K562 (cell line): ENCODE measurements around the gene UNC45A. TPM values are rescaled to one million over a fixed set of nuclear protein-coding genes. Genes with fewer than 3 reads are reported as not detected.

Experiments
- C11orf30 ChIP-seq: fragments of 450-650 bp; IDR thresholded peaks from 2 replicates; pipeline ENCODE4 v1.6.1; 2016; ENCODE audit warnings: low read depth, mild to moderate bottlenecking
- CCNT2 ChIP-seq: IDR thresholded peaks from 2 replicates; pipeline ENCODE4 v1.6.1; 2011; ENCODE audit warnings: borderline replicate concordance, low read depth, mild to moderate bottlenecking, moderate library complexity, mixed read lengths, low read length; ENCODE audit not compliant: insufficient read length; ENCODE audit errors: extremely low read depth
- ETV6 ChIP-seq, 3 experiments: fragments of 150-350 bp in 1 of 3; sonication (generic) in 1 of 3; formaldehyde crosslinking in 1 of 3; IDR thresholded peaks; 2 replicates each; pipeline versions ENCODE4 v1.6.1 to v1.8.0; 2014 to 2022; ENCODE audit warnings: borderline replicate concordance in 2 of 3, low read depth in 2 of 3, antibody characterized with exemption in 1 of 3, low read length in 1 of 3, mild to moderate bottlenecking in 1 of 3, missing genetic modification reagents in 1 of 3
- FOXA1 ChIP-seq: fragments of 450-650 bp; IDR thresholded peaks from 2 replicates; pipeline ENCODE4 v1.6.1; 2016; ENCODE audit warnings: mild to moderate bottlenecking, borderline replicate concordance
- MTA3 ChIP-seq: fragments of 450-650 bp; formaldehyde crosslinking; IDR thresholded peaks from 2 replicates; pipeline ENCODE4 v1.6.1; 2017; ENCODE audit warnings: mild to moderate bottlenecking, borderline replicate concordance
- SIRT6 ChIP-seq: IDR thresholded peaks from one replicate; pipeline ENCODE4 v1.6.1; 2012; ENCODE audit warnings: low read depth, mild to moderate bottlenecking, control low read depth, inconsistent platforms, low read length, moderate library complexity
- SMARCB1 ChIP-seq: IDR thresholded peaks from 2 replicates; pipeline ENCODE4 v1.6.1; 2011; ENCODE audit warnings: improper control_type of control experiment, low read depth; ENCODE audit not compliant: insufficient read length
- SP1 ChIP-seq: sonication (generic); formaldehyde crosslinking; IDR thresholded peaks from 2 replicates; pipeline ENCODE4 v1.8.1; 2022; ENCODE audit warnings: mild to moderate bottlenecking, missing genetic modification reagents
- YBX1 ChIP-seq: fragments of 450-650 bp; IDR thresholded peaks from 2 replicates; pipeline ENCODE4 v1.7.1; 2016; ENCODE audit warnings: mild to moderate bottlenecking
- ZEB2 ChIP-seq: fragments of 450-650 bp; IDR thresholded peaks from 2 replicates; pipeline ENCODE4 v1.6.1; 2016
- ZFX ChIP-seq: sonication (generic); formaldehyde crosslinking; IDR thresholded peaks from 2 replicates; pipeline ENCODE4 v1.8.0; 2022; ENCODE audit warnings: mild to moderate bottlenecking, missing genetic modification reagents, moderate library complexity
- ZKSCAN3 ChIP-seq: fragments of 250-450 bp; sonication (Bioruptor Pico); IDR thresholded peaks from 2 replicates; pipeline ENCODE4 v1.4.0; 2020
- ZNF217 ChIP-seq: sonication (generic); formaldehyde crosslinking; IDR thresholded peaks from 2 replicates; pipeline ENCODE4 v1.8.0; 2022; ENCODE audit warnings: mild to moderate bottlenecking, missing genetic modification reagents
- ZNF3 ChIP-seq: fragments of 250-450 bp; sonication (Bioruptor Pico); IDR thresholded peaks from 2 replicates; pipeline ENCODE4 v1.5.0; 2021; ENCODE audit warnings: mild to moderate bottlenecking, moderate library complexity
- ZNF431 ChIP-seq: sonication (generic); formaldehyde crosslinking; IDR thresholded peaks from 2 replicates; pipeline ENCODE4 v1.8.0; 2022; ENCODE audit warnings: mild to moderate bottlenecking, missing genetic modification reagents
- ZNF644 ChIP-seq: fragments of 200-800 bp; sonication (Bioruptor generic); IDR thresholded peaks from 2 replicates; pipeline ENCODE4 v1.6.1; 2016; ENCODE audit warnings: low read depth, missing genetic modification characterization, missing compliant biosample characterization
- ZNF696 ChIP-seq: fragments of 250-450 bp; sonication (Bioruptor Pico); conservative IDR thresholded peaks from 2 replicates; pipeline ENCODE4 v1.4.0; 2020; ENCODE audit warnings: mild to moderate bottlenecking, moderate library complexity
- polyA plus RNA-seq, 8 experiments: library from polyadenylated mRNA; depleted of rRNA in 4 of 8; stranded (reverse) in 5 of 8; unstranded in 3 of 8; fragments of >200 nt; fragmentation: Nextera tagmentation in 2 of 8; fragmentation: Illumina TruSeq in 1 of 8; extraction: Ambion mirVana in 2 of 8; extraction: Trizol in 1 of 8; gene quantifications; 2 replicates each; pipeline versions ENCODE4 v1.2.1 to v1.2.3, GENCODE V29; 2011 to 2014; ENCODE audit warnings: inconsistent platforms in 1 of 8, missing spikeins in 1 of 8
- total RNA-seq, 7 experiments: library from RNA; depleted of rRNA in 6 of 7; stranded (reverse); fragments of >200 nt in 6 of 7; fragmentation: Illumina TruSeq in 2 of 7; extraction: Trizol in 2 of 7; gene quantifications; 2 replicates each; pipeline versions ENCODE4 v1.2.1 to v1.2.3, GENCODE V29; 2011 to 2021; ENCODE audit warnings: low replicate concordance in 1 of 7
- TF ChIP-seq, protein P1 (sequence below), 2 experiments: fragments of 450-650 bp; IDR thresholded peaks; 2 replicates each; pipeline ENCODE4 v1.6.1; 2018; ENCODE audit warnings: mild to moderate bottlenecking in 2 of 2, low read depth in 1 of 2; ENCODE audit not compliant: partially characterized antibody in 2 of 2
- TF ChIP-seq, protein P2 (sequence below): sonication (generic); formaldehyde crosslinking; IDR thresholded peaks from 2 replicates; pipeline ENCODE4 v1.8.1; 2022; ENCODE audit warnings: missing genetic modification reagents
- TF ChIP-seq, protein P3 (sequence below): fragments of 250-450 bp; sonication (Bioruptor Pico); IDR thresholded peaks from 2 replicates; pipeline ENCODE4 v1.4.0; 2020; ENCODE audit warnings: borderline replicate concordance
- TF ChIP-seq, protein P4 (sequence below): sonication (generic); formaldehyde crosslinking; IDR thresholded peaks from 2 replicates; pipeline ENCODE4 v1.9.0; 2022; ENCODE audit warnings: mild to moderate bottlenecking, missing genetic modification reagents

Gene UNC45A
- total and polyA plus RNA-seq, 9 of the 15 experiments (the other 6 are each of a cell fraction or from before 2014, with no cell fraction given): 22.4 to 79.3 (median 43.7) TPM

DNA sequence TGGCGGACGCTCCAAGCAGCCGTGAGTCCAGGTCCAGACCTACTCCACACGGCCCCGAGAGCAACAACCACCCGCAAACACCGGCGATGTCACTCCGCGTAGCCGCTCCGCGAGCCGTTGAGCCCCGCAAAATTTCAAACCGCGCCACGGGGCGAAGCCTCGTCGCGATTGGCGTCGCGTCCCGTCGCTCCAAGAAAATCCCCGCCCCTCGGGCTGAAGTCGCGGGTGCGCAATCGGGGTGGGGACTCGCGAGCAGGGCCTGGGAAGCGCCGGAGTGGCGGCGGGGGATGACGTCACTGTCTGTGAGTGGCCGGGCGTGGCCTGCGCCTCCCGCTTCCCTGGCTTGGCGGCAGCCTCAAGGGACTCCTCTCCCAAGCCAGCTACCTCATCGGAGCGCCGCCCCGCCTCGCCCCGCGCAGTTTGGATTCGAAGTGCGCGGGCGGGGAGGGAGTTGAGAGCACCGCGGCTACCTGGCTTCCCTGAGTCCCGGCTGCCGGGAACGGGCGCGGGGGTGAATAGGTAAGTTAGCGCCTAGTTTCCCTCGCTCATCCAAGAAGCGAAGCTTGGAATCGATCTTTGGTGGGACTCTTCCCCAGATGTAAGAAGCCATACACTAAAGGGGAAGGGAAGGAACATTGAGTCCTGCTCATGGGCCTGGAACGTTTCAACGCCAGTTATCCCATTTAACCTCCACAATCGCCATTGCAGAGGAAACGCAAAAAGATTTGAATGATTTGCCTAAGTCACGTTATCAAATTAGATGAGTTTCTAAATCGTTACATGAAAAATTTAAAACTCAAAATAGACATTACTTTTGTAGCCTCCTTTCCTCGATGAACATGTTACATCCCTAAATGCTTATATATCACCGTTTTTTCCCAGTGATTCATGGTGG, 59.6 kb downstream of the UNC45A start, which contains the start of gene PRC1 (continued):
- no peak for TF ChIP-seq ZNF217 (CRISPR knock-in tag)
- TF ChIP-seq SMARCB1: no peak
- TF ChIP-seq, protein P1, sequence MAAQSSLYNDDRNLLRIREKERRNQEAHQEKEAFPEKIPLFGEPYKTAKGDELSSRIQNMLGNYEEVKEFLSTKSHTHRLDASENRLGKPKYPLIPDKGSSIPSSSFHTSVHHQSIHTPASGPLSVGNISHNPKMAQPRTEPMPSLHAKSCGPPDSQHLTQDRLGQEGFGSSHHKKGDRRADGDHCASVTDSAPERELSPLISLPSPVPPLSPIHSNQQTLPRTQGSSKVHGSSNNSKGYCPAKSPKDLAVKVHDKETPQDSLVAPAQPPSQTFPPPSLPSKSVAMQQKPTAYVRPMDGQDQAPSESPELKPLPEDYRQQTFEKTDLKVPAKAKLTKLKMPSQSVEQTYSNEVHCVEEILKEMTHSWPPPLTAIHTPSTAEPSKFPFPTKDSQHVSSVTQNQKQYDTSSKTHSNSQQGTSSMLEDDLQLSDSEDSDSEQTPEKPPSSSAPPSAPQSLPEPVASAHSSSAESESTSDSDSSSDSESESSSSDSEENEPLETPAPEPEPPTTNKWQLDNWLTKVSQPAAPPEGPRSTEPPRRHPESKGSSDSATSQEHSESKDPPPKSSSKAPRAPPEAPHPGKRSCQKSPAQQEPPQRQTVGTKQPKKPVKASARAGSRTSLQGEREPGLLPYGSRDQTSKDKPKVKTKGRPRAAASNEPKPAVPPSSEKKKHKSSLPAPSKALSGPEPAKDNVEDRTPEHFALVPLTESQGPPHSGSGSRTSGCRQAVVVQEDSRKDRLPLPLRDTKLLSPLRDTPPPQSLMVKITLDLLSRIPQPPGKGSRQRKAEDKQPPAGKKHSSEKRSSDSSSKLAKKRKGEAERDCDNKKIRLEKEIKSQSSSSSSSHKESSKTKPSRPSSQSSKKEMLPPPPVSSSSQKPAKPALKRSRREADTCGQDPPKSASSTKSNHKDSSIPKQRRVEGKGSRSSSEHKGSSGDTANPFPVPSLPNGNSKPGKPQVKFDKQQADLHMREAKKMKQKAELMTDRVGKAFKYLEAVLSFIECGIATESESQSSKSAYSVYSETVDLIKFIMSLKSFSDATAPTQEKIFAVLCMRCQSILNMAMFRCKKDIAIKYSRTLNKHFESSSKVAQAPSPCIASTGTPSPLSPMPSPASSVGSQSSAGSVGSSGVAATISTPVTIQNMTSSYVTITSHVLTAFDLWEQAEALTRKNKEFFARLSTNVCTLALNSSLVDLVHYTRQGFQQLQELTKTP (IDR thresholded peaks at IDR 0.05; ENCODE audit: low read depth in 1 of 2, partially characterized antibody in 2 of 2): peak in 1 of 2 experiments; percentile 34
- TF ChIP-seq, protein P2, sequence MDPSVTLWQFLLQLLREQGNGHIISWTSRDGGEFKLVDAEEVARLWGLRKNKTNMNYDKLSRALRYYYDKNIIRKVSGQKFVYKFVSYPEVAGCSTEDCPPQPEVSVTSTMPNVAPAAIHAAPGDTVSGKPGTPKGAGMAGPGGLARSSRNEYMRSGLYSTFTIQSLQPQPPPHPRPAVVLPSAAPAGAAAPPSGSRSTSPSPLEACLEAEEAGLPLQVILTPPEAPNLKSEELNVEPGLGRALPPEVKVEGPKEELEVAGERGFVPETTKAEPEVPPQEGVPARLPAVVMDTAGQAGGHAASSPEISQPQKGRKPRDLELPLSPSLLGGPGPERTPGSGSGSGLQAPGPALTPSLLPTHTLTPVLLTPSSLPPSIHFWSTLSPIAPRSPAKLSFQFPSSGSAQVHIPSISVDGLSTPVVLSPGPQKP: no peak
- no peak for TF ChIP-seq ETV6 (IDR thresholded peaks at IDR 0.05; ENCODE audit: borderline replicate concordance in 1 of 2, low read depth in 2 of 2, low read length in 1 of 2)
- TF ChIP-seq ETV6 (CRISPR knock-in tag; IDR thresholded peaks at IDR 0.05; ENCODE audit: borderline replicate concordance): peak; percentile 37; the same call in 1 of the 2 replicates
- no peak for TF ChIP-seq ZNF696 (CRISPR knock-in tag)
- TF ChIP-seq C11orf30: peak; percentile 88
- TF ChIP-seq ZNF431 (CRISPR knock-in tag): no peak; the same call in 1 of the 2 replicates
- TF ChIP-seq SIRT6: no peak
- TF ChIP-seq YBX1: no peak
- TF ChIP-seq, protein P3, sequence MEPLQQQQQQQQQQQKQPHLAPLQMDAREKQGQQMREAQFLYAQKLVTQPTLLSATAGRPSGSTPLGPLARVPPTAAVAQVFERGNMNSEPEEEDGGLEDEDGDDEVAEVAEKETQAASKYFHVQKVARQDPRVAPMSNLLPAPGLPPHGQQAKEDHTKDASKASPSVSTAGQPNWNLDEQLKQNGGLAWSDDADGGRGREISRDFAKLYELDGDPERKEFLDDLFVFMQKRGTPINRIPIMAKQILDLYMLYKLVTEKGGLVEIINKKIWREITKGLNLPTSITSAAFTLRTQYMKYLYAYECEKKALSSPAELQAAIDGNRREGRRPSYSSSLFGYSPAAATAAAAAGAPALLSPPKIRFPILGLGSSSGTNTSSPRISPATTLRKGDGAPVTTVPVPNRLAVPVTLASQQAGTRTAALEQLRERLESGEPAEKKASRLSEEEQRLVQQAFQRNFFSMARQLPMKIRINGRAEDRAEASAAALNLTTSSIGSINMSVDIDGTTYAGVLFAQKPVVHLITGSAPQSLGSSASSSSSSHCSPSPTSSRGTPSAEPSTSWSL (CRISPR knock-in tag): no peak
- peak; percentile 94 for TF ChIP-seq ZFX (CRISPR knock-in tag)
- no peak for TF ChIP-seq ZNF3 (CRISPR knock-in tag)
- TF ChIP-seq ZNF644 (tag): no peak
- TF ChIP-seq ZKSCAN3 (CRISPR knock-in tag): no peak
- TF ChIP-seq FOXA1: no peak
- TF ChIP-seq ZEB2: 0 out of 2 replicates have a peak, but pooled peaks have one; percentile 35
- TF ChIP-seq, protein P4, sequence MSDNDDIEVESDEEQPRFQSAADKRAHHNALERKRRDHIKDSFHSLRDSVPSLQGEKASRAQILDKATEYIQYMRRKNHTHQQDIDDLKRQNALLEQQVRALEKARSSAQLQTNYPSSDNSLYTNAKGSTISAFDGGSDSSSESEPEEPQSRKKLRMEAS (CRISPR knock-in tag): peak; percentile 81
- TF ChIP-seq SP1 (CRISPR knock-in tag): peak; percentile 95
- peak; percentile 84 for TF ChIP-seq MTA3
- TF ChIP-seq CCNT2: peak; percentile 92
